Measurements from ENCODE around the gene OR6B3.

GRCh38 chr2:240042740-240043139, 10.6 kb downstream of the OR6B3 start:
- TF ChIP-seq CTCF (IDR thresholded peaks at IDR 0.05) (no peak), POLR2A (IDR thresholded peaks at IDR 0.05) (no peak), POLR2AphosphoS5 (IDR thresholded peaks at IDR 0.05) (no peak)

Data from prostate gland (tissue), 2 donors.